SK-N-SH (cell line): ENCODE results near the gene LCE7A. TPM values are rescaled to one million over a fixed set of nuclear protein-coding genes. Genes with fewer than 3 reads are reported as not detected.

ENCODE experiments used
- CTCF ChIA-PET: fragments of 300-600, 350-600 bp; formaldehyde crosslinking; extraction: SDS; loops from one replicate; lab custom pipeline; 2021; lab: Yijun Ruan, JAX
- POLR2A ChIA-PET: fragments of 350-600 bp; sonication (Branson Sonifier 250); formaldehyde crosslinking; extraction: SDS; loops from one replicate; lab custom pipeline; 2020; ENCODE audit warnings: antibody characterized with exemption, inconsistent platforms; lab: Yijun Ruan, JAX
- DNase-seq: peaks from one replicate; pipeline ENCODE4 v3.0.0; 2012
- H2AFZ ChIP-seq: fragments of 200-600 bp; sonication (generic); 2 replicates; pipeline ENCODE4 v1.8.1; 2016; ENCODE audit warnings: antibody characterized with exemption, mild to moderate bottlenecking, low read depth
- H3F3A ChIP-seq: fragments of 200-600 bp; sonication (generic); replicated peaks from 2 replicates; pipeline ENCODE3; 2016; ENCODE audit warnings: antibody characterized with exemption, mild to moderate bottlenecking; ENCODE audit not compliant: insufficient read depth
- H3K27ac ChIP-seq, 2 experiments: fragments of 200-500 bp in 1 of 2; fragments of 200-600 bp in 1 of 2; sonication (Bioruptor generic) in 1 of 2; sonication (generic), shearing (Covaris generic) in 1 of 2; 2 replicates each; pipeline versions ENCODE4 v1.5.1 to v1.6.1; 2014 to 2016; ENCODE audit warnings: low read depth in 2 of 2, inconsistent platforms in 1 of 2, low read length in 1 of 2, mild to moderate bottlenecking in 1 of 2, mixed read lengths in 1 of 2
- H3K27me3 ChIP-seq: fragments of 200-600 bp; sonication (generic), shearing (Covaris generic); 2 replicates; pipeline ENCODE4 v1.6.1; 2016; ENCODE audit warnings: mixed run types; ENCODE audit not compliant: insufficient read depth
- H3K36me3 ChIP-seq, 2 experiments: fragments of 200-500 bp in 1 of 2; fragments of 200-600 bp in 1 of 2; sonication (Bioruptor generic) in 1 of 2; sonication (generic) in 1 of 2; replicated peaks in 1 of 2; 2 replicates each; pipeline versions ENCODE3 to v1.5.1; 2014 to 2016; ENCODE audit warnings: low read length in 1 of 2, mild to moderate bottlenecking in 1 of 2; ENCODE audit not compliant: insufficient read depth in 2 of 2, control insufficient read depth in 1 of 2
- H3K4me1 ChIP-seq, 2 experiments: fragments of 200-500 bp in 1 of 2; fragments of 200-600 bp in 1 of 2; sonication (Bioruptor generic) in 1 of 2; sonication (generic), shearing (Covaris generic) in 1 of 2; 2 replicates each; pipeline versions ENCODE4 v1.5.1 to v1.6.1; 2014 to 2016; ENCODE audit warnings: low read depth in 1 of 2, low read length in 1 of 2, mixed run types in 1 of 2; ENCODE audit not compliant: insufficient read depth in 2 of 2, control insufficient read depth in 1 of 2
- H3K4me2 ChIP-seq: fragments of 200-600 bp; sonication (generic), shearing (Covaris generic); 2 replicates; pipeline ENCODE4 v1.6.1; 2017; ENCODE audit warnings: mixed run types
- H3K4me3 ChIP-seq, 2 experiments: fragments of 200-500 bp in 1 of 2; fragments of 200-600 bp in 1 of 2; sonication (Bioruptor generic) in 1 of 2; sonication (generic), shearing (Covaris generic) in 1 of 2; 2 replicates each; pipeline versions ENCODE4 v1.5.1 to v1.8.1; 2014 to 2016; ENCODE audit warnings: low read depth in 2 of 2, inconsistent platforms in 1 of 2, low read length in 1 of 2, mild to moderate bottlenecking in 1 of 2, mixed read lengths in 1 of 2, moderate library complexity in 1 of 2
- H3K79me2 ChIP-seq: fragments of 200-600 bp; sonication (generic); 2 replicates; pipeline ENCODE4 v1.8.1; 2017; ENCODE audit warnings: mild to moderate bottlenecking; ENCODE audit not compliant: insufficient read depth
- H3K9ac ChIP-seq: fragments of 200-600 bp; sonication (generic); 2 replicates; pipeline ENCODE4 v1.6.1; 2017; ENCODE audit warnings: mixed run types
- H3K9me2 ChIP-seq: fragments of 200-600 bp; sonication (generic); 2 replicates; pipeline ENCODE4 v1.6.1; 2017; ENCODE audit warnings: mixed run types
- H3K9me3 ChIP-seq: fragments of 200-600 bp; sonication (generic); 2 replicates; pipeline ENCODE4 v1.6.1; 2017; ENCODE audit warnings: mixed run types, mild to moderate bottlenecking, moderate library complexity
- H4K20me1 ChIP-seq: fragments of 200-600 bp; sonication (generic); 2 replicates; pipeline ENCODE4 v1.6.1; 2017; ENCODE audit warnings: mild to moderate bottlenecking, mixed run types; ENCODE audit not compliant: insufficient read depth
- CHD2 ChIP-seq: fragments of 150-350 bp; IDR thresholded peaks from 2 replicates; pipeline ENCODE4 v1.6.1; 2018; ENCODE audit warnings: low read length; ENCODE audit not compliant: partially characterized antibody
- EP300 ChIP-seq, 2 experiments: IDR thresholded peaks; 2 replicates each; pipeline versions ENCODE4 v1.4.0 to v1.6.1; 2012; ENCODE audit warnings: borderline replicate concordance in 1 of 2, low read depth in 1 of 2, low read length in 1 of 2
- FOSL2 ChIP-seq: IDR thresholded peaks from 2 replicates; pipeline ENCODE4 v1.4.0; 2012; ENCODE audit warnings: low read depth, mild to moderate bottlenecking, moderate library complexity, borderline replicate concordance
- FOXJ3 ChIP-seq: sonication (generic); formaldehyde crosslinking; IDR thresholded peaks from 2 replicates; pipeline ENCODE4 v1.5.1; 2020; ENCODE audit warnings: mild to moderate bottlenecking, missing genetic modification reagents
- GABPA ChIP-seq: IDR thresholded peaks from 2 replicates; pipeline ENCODE4 v1.4.0; 2012; ENCODE audit warnings: low read depth, mild to moderate bottlenecking
- MAX ChIP-seq: IDR thresholded peaks from 2 replicates; pipeline ENCODE4 v1.4.0; 2012; ENCODE audit warnings: low read depth
- MEF2A ChIP-seq: IDR thresholded peaks from 2 replicates; pipeline ENCODE4 v1.4.0; 2012; ENCODE audit warnings: low read depth, borderline replicate concordance
- MXI1 ChIP-seq: IDR thresholded peaks from 2 replicates; pipeline ENCODE4 v1.6.1; 2012; ENCODE audit warnings: mild to moderate bottlenecking, low read depth, low read length, improper control_type of control experiment
- RFX5 ChIP-seq: IDR thresholded peaks from 2 replicates; pipeline ENCODE4 v1.6.1; 2012; ENCODE audit warnings: mild to moderate bottlenecking, improper control_type of control experiment, low read length
- RXRA ChIP-seq: IDR thresholded peaks from 2 replicates; pipeline ENCODE4 v1.4.0; 2012; ENCODE audit warnings: low read depth, mild to moderate bottlenecking, borderline replicate concordance
- SIN3A ChIP-seq: IDR thresholded peaks from 2 replicates; pipeline ENCODE4 v1.6.1; 2012; ENCODE audit warnings: low read depth, mild to moderate bottlenecking, low read length, moderate library complexity, borderline replicate concordance
- TAF1 ChIP-seq: IDR thresholded peaks from 2 replicates; pipeline ENCODE4 v1.6.1; 2012; ENCODE audit warnings: low read depth, mild to moderate bottlenecking, low read length, moderate library complexity, borderline replicate concordance
- TCF12 ChIP-seq: IDR thresholded peaks from 2 replicates; pipeline ENCODE4 v1.4.0; 2012
- WGBS: methylation state at CpG from one replicate; pipeline ENCODE4 v1.1.6; 2017; ENCODE audit warnings: low lambda C conversion rate; 5-methylcytosine and 5-hydroxymethylcytosine counted together
- polyA plus RNA-seq, 3 experiments: library from polyadenylated mRNA; depleted of rRNA; stranded (reverse); fragments of >200 nt; gene quantifications; 2 replicates each; pipeline ENCODE4 v1.2.3, GENCODE V29; 2012
- TF ChIP-seq, protein P1 (sequence below): IDR thresholded peaks from 2 replicates; pipeline ENCODE4 v1.4.0; 2012; ENCODE audit warnings: low read depth, borderline replicate concordance

Gene LCE7A
- polyA plus RNA-seq, 1 of the 3 experiments (the other 2 are of a cell fraction) = not detected

GRCh38 chr1:152860129-152860528 lies 333 bp downstream of the LCE7A start:
- ChIA-PET CTCF (interaction anchor here (0.6 to 2.7 kb wide), 2 partner anchors 10 to 451 kb away, joined by 4 to 12 read pairs; no protein-coding TSS in a partner anchor), POLR2A (no interaction called here)
- no peaks in the 10 kb centered on the region for H3K79me2 ChIP-seq
- no peak overlapping the region for H3K4me2 ChIP-seq
- H3K9me3 ChIP-seq = no peaks in the 10 kb centered on the region
- H3K9ac ChIP-seq = no peak overlapping the region
- no peaks in the 10 kb centered on the region for H3K4me1 ChIP-seq
- TF ChIP-seq, protein P1, sequence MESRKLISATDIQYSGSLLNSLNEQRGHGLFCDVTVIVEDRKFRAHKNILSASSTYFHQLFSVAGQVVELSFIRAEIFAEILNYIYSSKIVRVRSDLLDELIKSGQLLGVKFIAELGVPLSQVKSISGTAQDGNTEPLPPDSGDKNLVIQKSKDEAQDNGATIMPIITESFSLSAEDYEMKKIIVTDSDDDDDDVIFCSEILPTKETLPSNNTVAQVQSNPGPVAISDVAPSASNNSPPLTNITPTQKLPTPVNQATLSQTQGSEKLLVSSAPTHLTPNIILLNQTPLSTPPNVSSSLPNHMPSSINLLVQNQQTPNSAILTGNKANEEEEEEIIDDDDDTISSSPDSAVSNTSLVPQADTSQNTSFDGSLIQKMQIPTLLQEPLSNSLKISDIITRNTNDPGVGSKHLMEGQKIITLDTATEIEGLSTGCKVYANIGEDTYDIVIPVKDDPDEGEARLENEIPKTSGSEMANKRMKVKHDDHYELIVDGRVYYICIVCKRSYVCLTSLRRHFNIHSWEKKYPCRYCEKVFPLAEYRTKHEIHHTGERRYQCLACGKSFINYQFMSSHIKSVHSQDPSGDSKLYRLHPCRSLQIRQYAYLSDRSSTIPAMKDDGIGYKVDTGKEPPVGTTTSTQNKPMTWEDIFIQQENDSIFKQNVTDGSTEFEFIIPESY = no peak
- TF ChIP-seq MAX = no peak
- no peak for TF ChIP-seq MEF2A
- TF ChIP-seq SIN3A = no peak
- H3K9me2 ChIP-seq = no peaks in the 10 kb centered on the region
- H3K4me3 ChIP-seq = no peak overlapping the region
- no peaks in the 10 kb centered on the region for H4K20me1 ChIP-seq
- whole genome bisulfite sequencing = 4% methylated on average over 3 of the region's 3 CpGs
- DNase-seq = no peak
- no peaks in the 10 kb centered on the region for H3K36me3 ChIP-seq
- no peak overlapping the region for H3K27ac ChIP-seq
- no peak overlapping the region for H2AFZ ChIP-seq
- no peaks in the 10 kb centered on the region; the same call in 1 of the 2 replicates for H3K27me3 ChIP-seq
- no peaks in the 10 kb centered on the region for H3F3A ChIP-seq

DNA sequence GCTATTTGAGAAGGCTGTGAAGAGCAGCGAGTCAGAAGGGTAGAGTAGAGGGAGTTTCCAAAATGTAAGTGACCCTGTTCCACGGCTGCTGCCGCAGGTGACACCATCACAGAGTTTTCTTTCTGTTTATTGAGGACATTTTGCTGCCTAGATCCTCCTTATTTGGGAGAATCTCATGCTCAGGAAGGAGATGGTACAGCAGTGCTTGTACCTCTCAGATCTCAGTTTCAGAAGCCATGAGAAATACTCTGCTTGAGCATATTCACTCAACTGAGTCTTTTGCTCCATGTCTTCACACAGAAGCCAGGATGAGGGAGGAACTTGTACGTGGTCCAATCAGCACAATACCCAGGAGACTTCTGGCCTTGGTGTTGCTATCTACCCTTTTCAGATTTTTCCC lies 1.6 kb downstream of the LCE7A start:
- no peaks in the 10 kb centered on the region for H3K79me2 ChIP-seq
- no peaks in the 10 kb centered on the region for H3K36me3 ChIP-seq
- H3F3A ChIP-seq = no peaks in the 10 kb centered on the region
- CTCF ChIA-PET = interaction anchor here (2.7 kb wide), 1 partner anchor 9 kb away, joined by 12 read pairs; no protein-coding TSS in a partner anchor
- H3K4me3 ChIP-seq = no peak overlapping the region
- TF ChIP-seq MXI1 = no peak
- no peak for TF ChIP-seq FOSL2
- TF ChIP-seq RFX5 = no peak
- TF ChIP-seq SIN3A = no peak
- TF ChIP-seq TAF1 = no peak
- no peak for TF ChIP-seq RXRA
- no peak for TF ChIP-seq GABPA
- no peak for TF ChIP-seq CHD2
- TF ChIP-seq TCF12 = no peak
- no peak for TF ChIP-seq EP300 (IDR thresholded peaks at IDR 0.05; ENCODE audit: borderline replicate concordance in 1 of 2, low read depth in 1 of 2, low read length in 1 of 2)
- TF ChIP-seq FOXJ3 (CRISPR knock-in tag) = no peak
- POLR2A ChIA-PET = no interaction called here
- 2% methylated on average over 4 of the region's 4 CpGs for WGBS
- no peak overlapping the region for H3K9ac ChIP-seq
- H2AFZ ChIP-seq = no peak overlapping the region
- no peaks in the 10 kb centered on the region for H3K9me2 ChIP-seq
- no peaks in the 10 kb centered on the region for H4K20me1 ChIP-seq
- no peak overlapping the region for H3K27ac ChIP-seq
- no peaks in the 10 kb centered on the region; the same call in 1 of the 2 replicates for H3K27me3 ChIP-seq
- no peak overlapping the region for H3K4me2 ChIP-seq
- H3K4me1 ChIP-seq = no peaks in the 10 kb centered on the region
- no peak for DNase-seq
- no peaks in the 10 kb centered on the region for H3K9me3 ChIP-seq
